Gastrocnemius medialis (tissue), 4 donors: ENCODE measurements around the gene LURAP1L.

Experiments
- CTCF ChIP-seq, 5 experiments: fragments of 450-650 bp in 3 of 5; fragments of 200-600 bp in 2 of 5; sonication (generic) in 2 of 5; IDR thresholded peaks in 4 of 5; conservative IDR thresholded peaks in 1 of 5; 1 replicate in 4 of 5; 2 replicates in 1 of 5; pipeline ENCODE4 v1.5.1; 2016 to 2019; ENCODE audit warnings: antibody characterized with exemption in 5 of 5, mild to moderate bottlenecking in 3 of 5, moderate library complexity in 3 of 5
- POLR2A ChIP-seq, 2 donors: fragments of 450-650 bp; IDR thresholded peaks; one replicate each; pipeline ENCODE4 v1.6.1; 2017; ENCODE audit warnings: antibody characterized with exemption in 2 of 2, mild to moderate bottlenecking in 2 of 2, moderate library complexity in 2 of 2

GRCh38 chr9:12774861-12775678 lies at the start of gene LURAP1L:
- TF ChIP-seq CTCF (IDR thresholded peaks at IDR 0.05 in 4 of 5, conservative IDR thresholded peaks at IDR 0.05 in 1 of 5) (no peak), POLR2A (IDR thresholded peaks at IDR 0.05) (peak; percentile 13 to 53)
